HCT116 (cell line): ENCODE results near the gene EGF.

Source experiments
- CBX3 ChIP-seq: IDR thresholded peaks from 2 replicates; pipeline ENCODE4 v1.6.1; 2012; ENCODE audit warnings: low read depth
- CEBPB ChIP-seq: IDR thresholded peaks from 2 replicates; pipeline ENCODE4 v1.6.1; 2012; ENCODE audit warnings: low read depth
- CTCF ChIP-seq, 3 experiments: fragments of 200-600 bp in 1 of 3; sonication (generic) in 1 of 3; IDR thresholded peaks in 2 of 3; conservative IDR thresholded peaks in 1 of 3; 2 replicates each; pipeline ENCODE4 v1.5.1; 2012 to 2017; ENCODE audit warnings: low read depth in 2 of 3, low read length in 2 of 3, antibody characterized with exemption in 1 of 3, borderline replicate concordance in 1 of 3, control low read depth in 1 of 3, mild to moderate bottlenecking in 1 of 3, mixed read lengths in 1 of 3, mixed run types in 1 of 3, moderate library complexity in 1 of 3; ENCODE audit not compliant: insufficient read depth in 1 of 3
- EGR1 ChIP-seq: IDR thresholded peaks from 2 replicates; pipeline ENCODE4 v1.6.1; 2012; ENCODE audit warnings: low read depth
- EZH2 ChIP-seq: fragments of 200-600 bp; sonication (generic); IDR thresholded peaks from 2 replicates; pipeline ENCODE4 v1.6.1; 2017; ENCODE audit warnings: antibody characterized with exemption, mixed run types
- JUND ChIP-seq: IDR thresholded peaks from 2 replicates; pipeline ENCODE4 v1.6.1; 2012
- POLR2A ChIP-seq: IDR thresholded peaks from 2 replicates; pipeline ENCODE4 v1.7.0; 2011; ENCODE audit warnings: borderline replicate concordance; ENCODE audit not compliant: insufficient read depth, insufficient read length; ENCODE audit errors: extremely low read depth
- RAD21 ChIP-seq: IDR thresholded peaks from 2 replicates; pipeline ENCODE4 v1.6.1; 2012; ENCODE audit warnings: low read depth, mild to moderate bottlenecking
- REST ChIP-seq: IDR thresholded peaks from 2 replicates; pipeline ENCODE4 v1.6.1; 2012; ENCODE audit warnings: low read depth
- SP1 ChIP-seq: IDR thresholded peaks from 2 replicates; pipeline ENCODE4 v1.6.1; 2012; ENCODE audit warnings: low read depth
- YY1 ChIP-seq: IDR thresholded peaks from 2 replicates; pipeline ENCODE4 v1.6.1; 2011; ENCODE audit warnings: low read length, low read depth, moderate library complexity, mild to moderate bottlenecking; ENCODE audit not compliant: insufficient replicate concordance; ENCODE audit errors: extremely low read depth
- ZNF274 ChIP-seq: fragments of 200-500 bp; sonication (Bioruptor generic); IDR thresholded peaks from 2 replicates; pipeline ENCODE4 v1.6.1; 2014; ENCODE audit warnings: mild to moderate bottlenecking, low read depth, low read length, inconsistent platforms
- TF ChIP-seq, protein P1 (sequence below): IDR thresholded peaks from 2 replicates; pipeline ENCODE4 v1.6.1; 2011; ENCODE audit warnings: mild to moderate bottlenecking, low read length, moderate library complexity; ENCODE audit not compliant: insufficient replicate concordance; ENCODE audit errors: extremely low read depth

DNA sequence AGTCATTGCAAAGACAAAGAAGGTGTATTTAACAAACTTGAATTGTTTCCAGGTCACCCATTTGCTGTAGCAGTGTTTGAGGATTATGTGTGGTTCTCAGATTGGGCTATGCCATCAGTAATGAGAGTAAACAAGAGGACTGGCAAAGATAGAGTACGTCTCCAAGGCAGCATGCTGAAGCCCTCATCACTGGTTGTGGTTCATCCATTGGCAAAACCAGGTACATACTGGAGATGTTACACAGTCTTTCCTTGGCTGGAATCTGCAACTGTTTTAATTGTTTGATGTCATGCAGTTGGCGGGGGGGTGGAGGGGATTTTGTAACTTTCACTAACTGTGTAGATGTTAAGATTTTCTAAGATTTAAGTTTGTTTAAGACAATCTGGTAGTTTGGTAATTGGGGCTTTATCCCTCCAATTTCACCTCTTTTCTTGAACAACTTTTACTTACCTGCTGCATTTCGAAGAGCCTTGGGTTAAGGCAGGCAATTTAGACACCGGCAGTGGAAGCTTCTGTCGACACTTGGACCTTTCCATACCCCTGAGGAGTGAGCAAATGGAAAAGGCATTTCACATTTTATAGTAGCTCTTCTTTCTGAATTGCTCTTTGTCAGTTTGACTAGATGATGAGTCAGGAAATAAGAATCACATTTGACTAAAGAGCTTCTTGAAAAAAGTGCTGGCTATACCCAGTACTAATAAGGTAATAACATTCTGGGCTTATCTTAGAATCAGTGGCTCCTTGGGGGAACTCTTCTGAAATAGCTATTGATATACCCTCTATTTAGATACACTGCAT is 67.4 kb downstream of the EGF start:
- no peak for TF ChIP-seq POLR2A
- TF ChIP-seq CTCF (IDR thresholded peaks at IDR 0.05 in 2 of 3, conservative IDR thresholded peaks at IDR 0.05 in 1 of 3; ENCODE audit: borderline replicate concordance in 1 of 3, insufficient read depth in 1 of 3, low read depth in 2 of 3, low read length in 2 of 3), result no peak
- TF ChIP-seq ZNF274, result no peak
- TF ChIP-seq REST, result no peak
- TF ChIP-seq SP1, result no peak
- no peak for TF ChIP-seq EZH2
- TF ChIP-seq, protein P1, sequence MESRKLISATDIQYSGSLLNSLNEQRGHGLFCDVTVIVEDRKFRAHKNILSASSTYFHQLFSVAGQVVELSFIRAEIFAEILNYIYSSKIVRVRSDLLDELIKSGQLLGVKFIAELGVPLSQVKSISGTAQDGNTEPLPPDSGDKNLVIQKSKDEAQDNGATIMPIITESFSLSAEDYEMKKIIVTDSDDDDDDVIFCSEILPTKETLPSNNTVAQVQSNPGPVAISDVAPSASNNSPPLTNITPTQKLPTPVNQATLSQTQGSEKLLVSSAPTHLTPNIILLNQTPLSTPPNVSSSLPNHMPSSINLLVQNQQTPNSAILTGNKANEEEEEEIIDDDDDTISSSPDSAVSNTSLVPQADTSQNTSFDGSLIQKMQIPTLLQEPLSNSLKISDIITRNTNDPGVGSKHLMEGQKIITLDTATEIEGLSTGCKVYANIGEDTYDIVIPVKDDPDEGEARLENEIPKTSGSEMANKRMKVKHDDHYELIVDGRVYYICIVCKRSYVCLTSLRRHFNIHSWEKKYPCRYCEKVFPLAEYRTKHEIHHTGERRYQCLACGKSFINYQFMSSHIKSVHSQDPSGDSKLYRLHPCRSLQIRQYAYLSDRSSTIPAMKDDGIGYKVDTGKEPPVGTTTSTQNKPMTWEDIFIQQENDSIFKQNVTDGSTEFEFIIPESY, result no peak
- no peak for TF ChIP-seq RAD21
- TF ChIP-seq CBX3, result no peak
- TF ChIP-seq YY1, result no peak
- TF ChIP-seq JUND, result no peak
- no peak for TF ChIP-seq EGR1
- no peak for TF ChIP-seq CEBPB
